Mesodermal cell (in vitro differentiated cells): Measurements from ENCODE around the gene PODNL1.
"Not testable (repeated sequence)": the region's sequence is repeated elsewhere in the genome, so short reads cannot be mapped to it uniquely, and the experiment has no call there.

Source experiments
- H3K27ac ChIP-seq: 2 replicates; pipeline ENCODE4 v1.7.0; 2013; ENCODE audit warnings: mild to moderate bottlenecking, low read depth, low read length, moderate library complexity; ENCODE audit not compliant: severe bottlenecking
- H3K36me3 ChIP-seq: 2 replicates; pipeline ENCODE4 v1.7.1; 2013; ENCODE audit warnings: mild to moderate bottlenecking, low read length, moderate library complexity; ENCODE audit not compliant: control insufficient read depth, insufficient read depth
- H3K4me1 ChIP-seq: one replicate; pipeline ENCODE4 v1.7.1; 2013; ENCODE audit warnings: mild to moderate bottlenecking, low read length; ENCODE audit not compliant: insufficient read depth, control insufficient read depth, poor library complexity, severe bottlenecking
- H3K4me3 ChIP-seq: 2 replicates; pipeline ENCODE4 v1.7.0; 2013; ENCODE audit warnings: low read length, control low read depth, mild to moderate bottlenecking; ENCODE audit not compliant: insufficient read depth, poor library complexity, severe bottlenecking; ENCODE audit errors: extremely low read depth
- H3K9me3 ChIP-seq: 2 replicates; pipeline ENCODE4 v1.7.1; 2013; ENCODE audit warnings: mild to moderate bottlenecking, low read length, moderate library complexity; ENCODE audit not compliant: control insufficient read depth
- WGBS, 2 experiments: methylation state at CpG; one replicate each; pipeline ENCODE4 v1.1.5; 2013; ENCODE audit warnings: missing lambda C conversion rate in 2 of 2; ENCODE audit not compliant: insufficient coverage in 2 of 2; 5-methylcytosine and 5-hydroxymethylcytosine counted together

The PODNL1 gene

GRCh38 chr19:13981467-13981866 is 43.2 kb upstream of the PODNL1 start:
- Histone ChIP-seq H3K4me1 (peaks cover 18% of the 10 kb centered on the region), H3K9me3 (no peaks in the 10 kb centered on the region), H3K4me3 (no peak overlapping the region), H3K36me3 (peaks cover 9% of the 10 kb centered on the region), H3K27ac (no peak overlapping the region)
- WGBS, 2 experiments, result 93 to 97% methylated on average over 8 of the region's 9 CpGs

GRCh38 chr19:13981021-13981420 is 42.8 kb upstream of the PODNL1 start:
- 90% methylated on average over 2 of the region's 5 CpGs for WGBS, 2 experiments
- H3K4me1 ChIP-seq, result peaks cover 14% of the 10 kb centered on the region
- H3K4me3 ChIP-seq, result no peak overlapping the region
- H3K36me3 ChIP-seq, result peaks cover 9% of the 10 kb centered on the region
- H3K9me3 ChIP-seq, result no peaks in the 10 kb centered on the region
- H3K27ac ChIP-seq, result no peak overlapping the region

GRCh38 chr19:13980340-13980739 is 42.1 kb upstream of the PODNL1 start:
- no peaks in the 10 kb centered on the region for H3K9me3 ChIP-seq
- no peak overlapping the region for H3K27ac ChIP-seq
- no peak overlapping the region for H3K4me3 ChIP-seq
- peaks cover 14% of the 10 kb centered on the region for H3K36me3 ChIP-seq
- peaks cover 7% of the 10 kb centered on the region for H3K4me1 ChIP-seq
- WGBS, 2 experiments, result 93 to 99% methylated on average over 7 to 14 of the region's 15 CpGs

- Histone ChIP-seq H3K4me1 (peaks cover 7% of the 10 kb centered on the region), H3K9me3 (no peaks in the 10 kb centered on the region), H3K36me3 (peaks cover 17% of the 10 kb centered on the region), H3K4me3 (no peak overlapping the region), H3K27ac (no peak overlapping the region)
- WGBS, 2 experiments, result 91 to 93% methylated on average over 6 to 8 of the region's 12 CpGs
Measured at GRCh38 chr19:13979686-13980085, 41.5 kb upstream of the PODNL1 start.

GRCh38 chr19:13979244-13979615 is 41.0 kb upstream of the PODNL1 start:
- peaks cover 17% of the 10 kb centered on the region for H3K36me3 ChIP-seq
- no peak overlapping the region for H3K27ac ChIP-seq
- peaks cover 7% of the 10 kb centered on the region for H3K4me1 ChIP-seq
- WGBS, 2 experiments, result 42 to 48% methylated on average over 9 to 10 of the region's 12 CpGs
- H3K4me3 ChIP-seq, result peak overlapping the region; percentile 33
- H3K9me3 ChIP-seq, result no peaks in the 10 kb centered on the region

- Histone ChIP-seq H3K4me3 (peak overlapping the region; percentile 33), H3K27ac (no peak overlapping the region), H3K36me3 (peaks cover 22% of the 10 kb centered on the region), H3K4me1 (peaks cover 7% of the 10 kb centered on the region), H3K9me3 (no peaks in the 10 kb centered on the region)
- 7 to 8% methylated on average over 31 to 62 of the region's 74 CpGs for WGBS, 2 experiments
Measured at GRCh38 chr19:13978351-13979243, 40.4 kb upstream of the PODNL1 start.

- Histone ChIP-seq H3K4me1 (peaks cover 7% of the 10 kb centered on the region), H3K27ac (no peak overlapping the region), H3K9me3 (no peaks in the 10 kb centered on the region), H3K36me3 (peaks cover 30% of the 10 kb centered on the region), H3K4me3 (no peak overlapping the region)
- 85 to 91% methylated on average over 7 to 11 of the region's 12 CpGs for WGBS, 2 experiments
Measured at GRCh38 chr19:13977803-13978202, 39.6 kb upstream of the PODNL1 start.

GRCh38 chr19:13976446-13976845 is 38.2 kb upstream of the PODNL1 start:
- no peak overlapping the region for H3K4me3 ChIP-seq
- peaks cover 36% of the 10 kb centered on the region for H3K36me3 ChIP-seq
- no peak overlapping the region for H3K27ac ChIP-seq
- no peaks in the 10 kb centered on the region for H3K9me3 ChIP-seq
- H3K4me1 ChIP-seq, result peaks cover 4% of the 10 kb centered on the region
- 90 to 96% methylated on average over 8 to 9 of the region's 12 CpGs for WGBS, 2 experiments

- Histone ChIP-seq H3K4me3 (no peak overlapping the region), H3K9me3 (no peaks in the 10 kb centered on the region), H3K27ac (no peak overlapping the region), H3K36me3 (peaks cover 41% of the 10 kb centered on the region), H3K4me1 (peaks cover 4% of the 10 kb centered on the region)
- 90 to 95% methylated on average over 9 to 11 of the region's 11 CpGs for WGBS, 2 experiments
Measured at GRCh38 chr19:13975870-13976269, 37.7 kb upstream of the PODNL1 start.

GRCh38 chr19:13974073-13974472 is 35.9 kb upstream of the PODNL1 start:
- Histone ChIP-seq H3K36me3 (peaks cover 51% of the 10 kb centered on the region), H3K9me3 (no peaks in the 10 kb centered on the region), H3K4me1 (peaks cover under 1% of the 10 kb centered on the region), H3K27ac (no peak overlapping the region), H3K4me3 (no peak overlapping the region)
- 50 to 61% methylated on average over 7 to 8 of the region's 12 CpGs for WGBS, 2 experiments

- not testable (repeated sequence) for H3K4me1 ChIP-seq, H3K9me3 ChIP-seq, H3K27ac ChIP-seq, H3K4me3 ChIP-seq
- H3K36me3 ChIP-seq, result peaks cover 57% of the 10 kb centered on the region
- WGBS, 2 experiments, result 94% methylated on average over 3 of the region's 3 CpGs; no CpG with 5 or more reads in 1 of the 2 experiments
Measured at GRCh38 chr19:13973479-13973878, 35.3 kb upstream of the PODNL1 start.
